ENCODE results near the gene GFAP.

Gene GFAP

DNA sequence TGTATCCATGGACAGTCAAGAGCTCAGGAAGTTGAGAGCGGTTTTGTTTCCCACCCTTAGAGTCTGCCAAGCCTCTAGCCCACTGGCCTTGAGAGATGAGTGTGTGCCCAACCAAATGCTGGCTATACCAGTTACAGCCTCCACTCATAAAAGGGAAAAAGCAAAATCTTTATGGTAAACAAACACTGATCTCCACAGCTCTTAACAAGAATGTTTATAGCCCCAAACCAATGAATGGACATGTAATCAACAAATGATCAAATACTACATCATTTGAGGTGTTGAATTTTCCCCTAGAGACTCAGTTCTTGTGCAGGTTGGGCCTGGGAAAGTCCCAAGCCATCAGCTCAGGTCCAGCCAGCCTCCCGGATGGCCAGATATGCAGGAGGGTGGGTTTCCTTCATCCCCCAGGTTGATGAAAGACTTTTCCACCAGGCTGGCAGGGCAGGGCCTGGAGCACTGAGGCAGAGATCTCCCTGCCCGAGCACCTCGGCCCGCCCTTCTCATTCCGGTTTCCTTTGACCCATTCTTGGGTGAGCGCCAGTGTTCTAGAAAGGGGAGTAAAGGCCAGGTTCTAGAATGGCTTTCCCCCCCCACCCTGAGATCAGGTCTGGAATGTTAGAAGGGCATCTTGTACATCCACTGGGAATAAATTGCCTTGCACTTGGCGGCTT, 12.2 kb downstream of the GFAP start:
- DNase-seq (ENCODE audit: low spot score) (no peak), FAIRE-seq (no peak)

- DNase-seq (ENCODE audit: low spot score) (no peak), FAIRE-seq (no peak)
Measured at GRCh38 chr17:44902135-44902760, 13.1 kb downstream of the GFAP start.

DNA sequence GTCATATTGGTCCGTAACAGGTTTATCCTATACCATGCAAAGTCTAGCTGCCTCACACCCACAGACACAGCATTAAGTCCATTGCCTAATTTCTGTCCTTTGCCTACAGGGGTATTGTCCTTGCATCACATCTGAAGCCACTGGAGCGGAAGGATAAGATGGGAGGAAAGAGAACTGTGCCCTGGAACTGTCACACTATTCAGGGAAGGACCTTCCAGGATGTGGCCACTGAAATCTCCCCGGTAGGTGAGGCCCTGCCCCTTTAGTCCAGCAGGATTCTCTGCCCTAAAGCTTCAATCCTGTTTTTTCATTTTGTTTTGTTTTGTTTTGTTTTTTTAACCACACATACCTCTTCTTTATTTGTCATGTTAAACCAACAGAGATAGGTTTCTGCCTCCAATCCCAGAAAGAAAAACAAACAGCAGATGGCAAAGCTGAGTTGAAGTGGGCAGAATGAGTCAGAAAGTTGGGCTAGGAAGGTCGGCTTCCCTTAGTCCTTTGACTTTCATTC, 13.8 kb downstream of the GFAP start:
- FAIRE-seq (no peak), DNase-seq (ENCODE audit: low spot score) (no peak)

DNA sequence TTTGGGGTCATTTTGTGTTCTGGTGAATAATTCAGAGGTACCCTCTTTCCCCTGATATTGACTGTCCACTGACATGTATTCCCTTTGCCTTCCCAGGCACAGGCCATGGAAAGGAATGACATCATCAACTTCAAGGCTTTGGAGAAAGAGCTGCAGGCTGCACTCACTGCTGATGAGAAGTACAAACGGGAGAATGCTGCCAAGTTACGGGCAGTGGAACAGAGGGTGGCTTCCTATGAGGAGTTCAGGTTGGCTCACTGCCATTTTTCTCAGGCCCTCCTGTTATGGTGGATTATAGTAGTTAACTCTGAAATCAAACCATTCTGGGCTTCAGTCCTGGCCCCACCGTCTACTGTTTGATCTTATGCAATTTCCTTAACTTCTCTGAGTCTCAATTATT, 14.4 kb downstream of the GFAP start:
- no peak for FAIRE-seq
- no peak for DNase-seq (ENCODE audit: low spot score)

DNA sequence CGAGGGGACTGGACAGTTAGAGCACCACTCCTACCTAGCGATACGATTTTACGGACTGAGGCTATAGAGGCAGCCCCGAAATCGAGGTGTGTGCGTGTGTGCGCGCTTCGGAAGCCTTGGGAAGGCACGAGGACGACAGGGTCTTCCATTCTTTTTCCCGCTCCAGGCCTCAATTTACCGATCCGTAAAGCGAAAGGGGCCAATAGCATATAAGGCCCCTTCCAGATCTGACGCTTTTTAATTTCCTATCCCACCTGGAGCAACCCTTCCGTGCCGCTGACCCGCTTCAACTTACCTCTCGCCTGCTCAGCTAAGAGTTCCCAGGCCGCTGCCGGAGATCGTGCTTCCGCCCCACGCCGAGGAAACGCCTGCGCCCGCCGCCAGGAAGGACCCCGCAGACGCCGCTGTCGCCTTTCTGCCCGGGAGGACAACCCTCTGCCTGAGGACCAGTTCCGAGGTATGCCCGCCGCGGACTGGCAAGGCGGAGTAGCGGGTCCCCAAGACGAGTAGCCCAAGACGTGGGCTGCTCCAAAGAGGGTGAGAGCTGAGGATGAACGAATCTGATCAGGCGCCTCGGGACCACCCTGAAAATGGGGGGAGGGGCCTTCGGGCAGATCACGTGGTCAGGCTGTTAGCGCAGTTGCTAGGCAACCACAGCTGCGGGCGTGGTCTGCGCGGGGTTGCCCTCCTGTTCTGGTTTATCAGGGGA, 16.1 kb downstream of the GFAP start, which contains the start of gene EFTUD2:
TSS of gene EFTUD2 (minus strand) at position 372 of the 709 bp plus-strand sequence. CDS start 4,924 bp downstream, outside the sequence.
- DNase-seq (ENCODE audit: low spot score), result peak; percentile 95
- FAIRE-seq, result peak; percentile 96

- DNase-seq (ENCODE audit: low spot score) (no peak), FAIRE-seq (no peak)
Measured at GRCh38 chr17:44898768-44899073, 16.6 kb downstream of the GFAP start.

DNA sequence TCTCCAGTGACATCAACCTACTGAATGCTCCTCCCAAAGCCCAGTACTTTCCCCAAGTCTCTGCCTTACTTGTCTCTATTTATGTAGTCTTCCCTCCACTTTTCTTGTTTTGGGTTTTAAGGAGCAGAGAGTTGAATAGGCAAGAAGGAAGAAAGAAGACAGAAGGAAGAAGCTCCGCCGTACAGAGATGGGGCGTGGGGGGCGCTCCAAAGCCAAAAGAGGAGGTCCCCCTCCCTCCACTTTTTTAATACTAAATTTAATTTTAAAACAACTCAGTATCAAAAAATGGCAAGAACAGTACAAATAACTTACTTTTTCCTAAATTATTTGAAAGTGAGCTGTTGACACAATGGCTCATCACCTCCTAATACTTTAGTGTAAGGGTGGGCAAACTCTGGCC, 20.7 kb downstream of the GFAP start:
- DNase-seq (ENCODE audit: low spot score), result no peak
- FAIRE-seq, result no peak

DNA sequence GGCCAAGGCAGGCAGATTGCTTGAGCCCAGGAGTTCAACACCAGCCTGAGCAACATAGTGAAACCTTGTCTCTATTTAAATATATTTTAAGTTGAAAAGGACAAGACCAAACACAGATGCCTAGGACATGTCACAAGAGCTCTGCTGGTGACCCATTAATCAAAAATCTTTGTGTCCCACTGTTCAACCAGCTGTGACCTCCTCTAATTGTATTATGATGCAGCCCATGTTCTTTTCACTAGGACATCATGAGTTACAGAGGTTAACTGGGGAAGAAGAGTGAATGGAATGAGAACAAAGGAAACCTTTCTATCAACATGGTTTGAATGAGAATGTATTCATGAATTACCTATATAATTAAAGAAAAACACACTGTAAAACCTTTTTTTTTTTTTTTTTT, 23.1 kb downstream of the GFAP start:
- no peak for DNase-seq (ENCODE audit: low spot score)
- FAIRE-seq, result no peak

- FAIRE-seq (no peak), DNase-seq (ENCODE audit: low spot score) (no peak)
Measured at GRCh38 chr17:44889003-44889402, 26.3 kb downstream of the GFAP start.

GRCh38 chr17:44887971-44888954, 27.0 kb downstream of the GFAP start:
- no peak for FAIRE-seq
- DNase-seq (ENCODE audit: low spot score), result no peak

DNA sequence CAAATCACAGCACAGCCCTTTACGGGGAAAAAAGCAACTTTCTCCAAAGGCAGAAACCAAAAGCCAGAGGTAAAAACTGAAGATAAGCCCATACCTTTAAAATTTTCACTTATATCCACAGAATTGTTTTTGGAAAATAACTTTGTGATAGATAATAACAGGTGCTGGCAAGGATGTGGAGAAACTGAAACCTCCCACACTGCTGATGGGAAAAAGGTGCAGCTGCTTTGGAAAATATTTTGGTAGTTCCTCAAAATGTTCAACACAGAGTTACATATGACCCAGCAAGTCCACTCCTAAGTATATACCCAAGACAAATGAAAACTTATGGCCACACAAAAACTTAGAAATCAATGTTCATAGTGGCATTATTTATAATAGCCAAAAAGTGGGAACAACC, 28.3 kb downstream of the GFAP start:
- no peak for DNase-seq (ENCODE audit: low spot score)
- FAIRE-seq, result no peak

- FAIRE-seq, result no peak
- DNase-seq (ENCODE audit: low spot score), result no peak
Measured at GRCh38 chr17:44884941-44885340, 30.4 kb downstream of the GFAP start.

DNA sequence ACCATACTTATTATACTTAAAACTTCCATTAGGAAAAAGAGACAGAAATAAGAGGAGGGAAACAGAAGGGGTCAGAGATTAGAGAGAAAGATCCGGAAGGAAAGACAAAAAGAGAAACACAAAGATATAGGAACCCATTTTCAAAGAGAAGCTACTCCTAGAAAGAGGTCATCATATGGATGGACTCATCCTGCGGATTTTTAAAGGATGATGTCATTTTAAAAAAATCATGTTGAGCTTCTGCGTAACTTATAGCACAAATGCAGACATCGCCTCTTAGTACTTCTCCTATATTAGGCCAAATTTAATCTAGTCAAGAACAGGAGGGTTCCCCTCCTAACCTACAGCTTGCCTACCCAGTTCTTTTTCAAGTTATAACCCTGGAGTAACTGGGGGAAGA, 34.2 kb downstream of the GFAP start:
- FAIRE-seq (no peak), DNase-seq (ENCODE audit: low spot score) (no peak)

- FAIRE-seq, result no peak
Measured at GRCh38 chr17:44880062-44880461, 35.2 kb downstream of the GFAP start.

GRCh38 chr17:44879376-44879775, 35.9 kb downstream of the GFAP start:
- no peak for FAIRE-seq
- DNase-seq (ENCODE audit: low spot score), result no peak

More at GRCh38 chr17:44880062-44880461, 35.2 kb downstream of the GFAP start:
- no peak for DNase-seq (ENCODE audit: low spot score)

DNA sequence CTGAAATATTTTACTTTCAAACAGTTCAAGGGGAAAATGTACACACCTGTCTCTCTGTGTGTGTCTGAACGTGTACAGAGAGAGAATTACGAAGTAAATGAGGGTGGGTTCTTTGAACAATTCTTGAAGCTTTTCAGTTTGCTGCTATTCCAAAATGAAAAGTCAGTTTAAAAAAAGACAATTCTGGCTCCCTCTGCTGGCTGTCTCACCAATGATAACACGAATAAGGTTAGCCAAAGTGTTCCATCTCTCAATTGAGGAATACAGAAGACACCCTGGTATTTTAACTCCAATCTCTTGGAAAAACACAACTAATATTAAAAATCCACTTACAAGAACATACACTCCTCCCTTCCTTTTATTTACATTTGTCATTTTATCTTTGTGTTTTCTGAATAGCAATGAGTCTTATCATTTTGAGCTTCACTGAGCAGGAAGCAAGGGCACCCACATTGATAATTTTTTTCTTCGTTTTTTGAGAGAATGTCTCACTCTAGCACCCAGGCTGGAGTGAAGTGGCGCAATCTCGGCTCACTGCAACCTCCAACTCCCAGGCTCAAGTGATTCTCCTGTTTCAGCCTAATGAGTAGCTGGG, 36.6 kb downstream of the GFAP start:
- DNase-seq (ENCODE audit: low spot score), result peak; percentile 38
- FAIRE-seq, result no peak

GRCh38 chr17:44877121-44877520, 38.2 kb downstream of the GFAP start:
- no peak for FAIRE-seq
- no peak for DNase-seq (ENCODE audit: low spot score)

DNA sequence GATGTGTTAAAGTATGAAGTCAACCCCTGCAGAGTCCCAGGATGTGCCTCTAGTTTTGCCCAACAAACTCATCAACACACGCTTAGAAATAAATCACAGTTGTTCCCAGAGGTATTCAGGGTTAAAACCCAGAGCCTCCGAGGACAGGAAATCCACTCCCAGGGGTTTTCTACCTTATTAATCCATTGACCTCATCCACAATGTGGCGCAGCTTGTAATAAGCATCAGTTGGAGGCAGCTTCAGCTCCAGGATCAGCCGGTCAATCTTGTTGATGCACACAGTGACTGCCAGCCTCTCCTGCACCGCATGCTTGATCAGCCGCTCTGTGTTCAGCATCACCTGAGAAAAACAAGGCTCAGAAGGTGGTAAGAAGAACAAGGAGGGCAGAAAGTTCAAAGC, 39.5 kb downstream of the GFAP start:
- no peak for DNase-seq (ENCODE audit: low spot score)
- no peak for FAIRE-seq

- DNase-seq (ENCODE audit: low spot score) (no peak), FAIRE-seq (no peak)
Measured at GRCh38 chr17:44872131-44872768, 43.0 kb downstream of the GFAP start.

- DNase-seq (ENCODE audit: low spot score) (no peak), FAIRE-seq (no peak)
Measured at GRCh38 chr17:44871556-44871955, 43.7 kb downstream of the GFAP start.

Data from urothelium cell line (cell line).